BJ (cell line): ENCODE results near the gene HSD17B3. TPM values are rescaled to one million over a fixed set of nuclear protein-coding genes. Genes with fewer than 3 reads are reported as not detected.

Experiments used
- CTCF ChIA-PET: fragments of 350-600 bp; formaldehyde crosslinking; extraction: SDS; loops from one replicate; lab custom pipeline; 2021; ENCODE audit warnings: antibody characterized with exemption, inconsistent platforms; lab: Yijun Ruan, JAX
- POLR2A ChIA-PET: fragments of 300-600 bp; sonication (Branson Sonifier 250); formaldehyde crosslinking; extraction: SDS; loops from one replicate; lab custom pipeline; 2021; ENCODE audit warnings: antibody characterized with exemption; lab: Charles Lee
- DNase-seq: peaks from one replicate; pipeline ENCODE4 v3.0.0-alpha.2; 2011; ENCODE audit warnings: low read depth
- H3K27me3 ChIP-seq: 2 replicates; pipeline ENCODE4 v1.6.0; 2011; ENCODE audit warnings: low read length; ENCODE audit not compliant: control insufficient read depth, insufficient read depth
- H3K36me3 ChIP-seq: 2 replicates; pipeline ENCODE4 v1.5.1; 2011; ENCODE audit warnings: low read length; ENCODE audit not compliant: control insufficient read depth, insufficient read depth
- H3K4me3 ChIP-seq: 2 replicates; pipeline ENCODE4 v1.5.1; 2011; ENCODE audit warnings: low read depth, mild to moderate bottlenecking, control low read depth, low read length
- polyA plus RNA-seq: library from polyadenylated mRNA; depleted of rRNA; stranded (reverse); fragments of >200 nt; gene quantifications from 2 replicates; pipeline ENCODE4 v1.2.3, GENCODE V29; 2011
- TF ChIP-seq, protein P1 (sequence below): IDR thresholded peaks from 2 replicates; pipeline ENCODE4 v1.5.1; 2011; ENCODE audit warnings: low read depth, mild to moderate bottlenecking, control low read depth, inconsistent platforms, low read length, moderate library complexity; ENCODE audit not compliant: insufficient read depth

HSD17B3 gene
- polyA plus RNA-seq, 1 experiment, result not detected

DNA sequence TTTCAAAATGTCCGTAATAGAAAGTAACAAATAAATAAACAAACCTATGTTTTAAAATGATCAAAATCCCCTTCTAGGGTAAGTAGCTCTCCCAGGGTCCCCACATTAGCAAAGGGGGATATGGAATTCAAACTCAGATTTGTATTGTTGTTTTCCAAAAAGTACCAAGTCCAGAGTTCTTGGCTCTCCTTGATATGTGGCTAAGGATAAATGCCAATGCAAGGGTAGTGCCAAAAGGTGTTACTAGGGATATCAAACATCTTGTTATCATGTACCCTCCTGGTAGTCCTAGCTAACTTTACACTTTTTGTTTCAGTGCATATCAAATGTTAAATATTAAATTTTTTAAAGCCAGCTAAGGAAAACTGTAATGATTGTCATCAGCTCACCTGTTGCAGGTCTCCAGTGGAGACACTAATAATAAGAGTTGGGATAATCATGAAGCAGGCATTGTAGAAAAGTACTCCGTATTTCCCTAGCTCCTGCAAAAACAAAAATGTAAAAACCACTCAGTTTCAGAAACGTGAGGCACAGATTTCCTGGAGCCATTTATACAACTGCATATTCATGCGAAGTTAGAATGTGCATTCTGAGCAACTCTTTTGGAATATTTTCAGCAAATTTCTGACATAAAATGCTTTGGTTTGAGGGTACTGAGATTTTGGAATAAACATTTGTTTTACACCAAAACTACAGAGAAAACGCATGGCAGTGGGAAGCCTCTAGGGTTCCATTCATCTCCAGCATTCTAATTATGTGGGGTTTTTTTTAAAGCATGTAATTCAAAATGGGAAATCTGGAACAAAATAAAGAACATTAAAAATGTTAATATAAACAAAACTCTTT lies 41.8 kb upstream of the HSD17B3 start:
- POLR2A ChIA-PET, result interaction anchor here (0.5 kb wide), 1 partner anchor 35 kb away, joined by 6 read pairs; no protein-coding TSS in a partner anchor

DNA sequence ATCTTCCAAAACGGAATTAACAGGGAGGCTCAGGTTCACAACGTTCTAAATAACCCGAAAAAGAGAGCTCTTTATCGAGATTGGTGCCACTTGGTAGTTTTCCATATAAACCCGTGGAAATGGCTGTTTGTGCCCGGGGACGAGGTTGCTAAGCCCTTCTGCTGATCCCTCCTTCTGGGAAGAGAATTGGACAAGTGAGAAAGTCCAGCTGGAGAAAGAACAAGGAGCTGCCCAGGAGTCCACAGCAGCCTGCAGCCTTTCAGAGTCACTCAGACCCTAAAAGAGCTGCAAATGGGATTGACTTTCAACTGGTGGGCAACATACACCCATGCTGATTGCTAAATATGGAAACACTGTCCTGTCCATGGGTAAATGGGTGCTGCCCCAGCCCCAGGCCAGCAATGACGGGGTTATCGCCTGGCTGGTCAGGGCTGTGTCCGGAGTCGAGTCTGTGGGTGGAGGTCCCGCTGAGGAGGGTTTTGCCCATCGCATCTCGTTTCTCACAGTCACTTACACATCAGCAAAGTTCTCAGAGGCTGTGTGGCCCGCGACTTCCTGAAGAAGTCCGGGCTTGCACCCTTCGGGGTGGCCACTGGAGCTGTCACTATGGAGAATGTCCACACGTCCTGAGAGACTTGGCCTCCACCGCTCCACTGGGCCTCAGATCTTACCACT lies 40.7 kb upstream of the HSD17B3 start:
- H3K36me3 ChIP-seq, result peaks cover 2% of the 10 kb centered on the region
- TF ChIP-seq, protein P1, sequence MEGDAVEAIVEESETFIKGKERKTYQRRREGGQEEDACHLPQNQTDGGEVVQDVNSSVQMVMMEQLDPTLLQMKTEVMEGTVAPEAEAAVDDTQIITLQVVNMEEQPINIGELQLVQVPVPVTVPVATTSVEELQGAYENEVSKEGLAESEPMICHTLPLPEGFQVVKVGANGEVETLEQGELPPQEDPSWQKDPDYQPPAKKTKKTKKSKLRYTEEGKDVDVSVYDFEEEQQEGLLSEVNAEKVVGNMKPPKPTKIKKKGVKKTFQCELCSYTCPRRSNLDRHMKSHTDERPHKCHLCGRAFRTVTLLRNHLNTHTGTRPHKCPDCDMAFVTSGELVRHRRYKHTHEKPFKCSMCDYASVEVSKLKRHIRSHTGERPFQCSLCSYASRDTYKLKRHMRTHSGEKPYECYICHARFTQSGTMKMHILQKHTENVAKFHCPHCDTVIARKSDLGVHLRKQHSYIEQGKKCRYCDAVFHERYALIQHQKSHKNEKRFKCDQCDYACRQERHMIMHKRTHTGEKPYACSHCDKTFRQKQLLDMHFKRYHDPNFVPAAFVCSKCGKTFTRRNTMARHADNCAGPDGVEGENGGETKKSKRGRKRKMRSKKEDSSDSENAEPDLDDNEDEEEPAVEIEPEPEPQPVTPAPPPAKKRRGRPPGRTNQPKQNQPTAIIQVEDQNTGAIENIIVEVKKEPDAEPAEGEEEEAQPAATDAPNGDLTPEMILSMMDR, result no peak
- ChIA-PET CTCF (interaction anchor here (2.8 kb wide), 1 partner anchor 15 kb away, joined by 13 read pairs; no protein-coding TSS in a partner anchor), POLR2A (interaction anchor here (0.5 kb wide), 1 partner anchor 36 kb away, joined by 6 read pairs; no protein-coding TSS in a partner anchor)
- no peak overlapping the region for H3K4me3 ChIP-seq
- no peak for DNase-seq
- no peaks in the 10 kb centered on the region for H3K27me3 ChIP-seq

More for the DNA sequence above, 41.8 kb upstream of the HSD17B3 start:
- CTCF ChIA-PET, result interaction anchor here (0.8 to 2.8 kb wide), 3 partner anchors 16 to 323 kb away, joined by 3 to 13 read pairs (median 3); no protein-coding TSS in a partner anchor
- TF ChIP-seq, protein P1, result no peak
- H3K4me3 ChIP-seq, result no peak overlapping the region
- peaks cover 5% of the 10 kb centered on the region for H3K36me3 ChIP-seq
- H3K27me3 ChIP-seq, result no peaks in the 10 kb centered on the region
- DNase-seq, result no peak

DNA sequence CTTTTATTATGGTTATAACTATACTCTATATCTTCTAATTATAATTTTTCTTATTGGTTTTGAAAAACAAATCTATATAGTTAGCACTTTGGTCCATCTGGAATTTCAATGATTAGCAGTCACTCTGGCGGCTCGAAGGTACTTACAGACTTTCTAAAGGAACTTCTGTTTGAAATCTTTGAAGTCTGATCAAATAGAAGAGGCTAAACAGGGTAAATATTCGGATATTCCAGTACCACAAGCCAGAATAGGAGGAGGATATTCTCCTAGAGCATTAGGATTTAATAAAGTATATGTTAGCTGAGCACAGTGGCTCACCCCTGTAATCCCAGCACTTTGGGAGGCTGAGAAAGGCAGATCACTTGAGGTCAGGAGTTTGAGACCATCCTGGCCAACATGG lies 38.7 kb upstream of the HSD17B3 start:
- POLR2A ChIA-PET, result no interaction called here
- Histone ChIP-seq H3K36me3 (peaks cover 2% of the 10 kb centered on the region), H3K4me3 (no peak overlapping the region), H3K27me3 (no peaks in the 10 kb centered on the region)
- TF ChIP-seq, protein P1, result no peak
- no peak for DNase-seq
- CTCF ChIA-PET, result no interaction called here

DNA sequence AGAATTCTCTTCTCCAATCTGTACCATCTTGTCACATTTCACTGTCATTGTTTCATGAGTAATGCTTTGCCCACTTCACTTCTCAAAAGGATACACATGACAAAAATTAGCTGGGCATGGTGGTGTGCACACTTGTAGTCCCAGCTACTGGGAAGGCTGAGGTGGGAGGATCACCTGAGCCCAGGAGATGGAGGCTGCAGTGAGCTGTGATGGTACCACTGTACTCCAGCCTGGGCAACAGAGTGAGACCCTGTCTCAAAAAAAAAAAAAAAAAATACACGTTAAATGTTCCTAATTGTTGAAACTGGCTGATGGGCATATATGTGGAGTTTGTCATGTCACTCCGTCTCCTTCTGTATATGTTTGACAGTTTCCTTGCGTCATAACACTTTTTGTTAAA lies 36.3 kb upstream of the HSD17B3 start:
- DNase-seq, result no peak
- Histone ChIP-seq H3K36me3 (peaks cover 2% of the 10 kb centered on the region), H3K27me3 (no peaks in the 10 kb centered on the region), H3K4me3 (no peak overlapping the region)
- POLR2A ChIA-PET, result no interaction called here
- TF ChIP-seq, protein P1, result no peak
- CTCF ChIA-PET, result interaction anchor here (1.1 to 2.1 kb wide), 2 partner anchors 10 to 328 kb away, joined by 3 to 9 read pairs; no protein-coding TSS in a partner anchor

DNA sequence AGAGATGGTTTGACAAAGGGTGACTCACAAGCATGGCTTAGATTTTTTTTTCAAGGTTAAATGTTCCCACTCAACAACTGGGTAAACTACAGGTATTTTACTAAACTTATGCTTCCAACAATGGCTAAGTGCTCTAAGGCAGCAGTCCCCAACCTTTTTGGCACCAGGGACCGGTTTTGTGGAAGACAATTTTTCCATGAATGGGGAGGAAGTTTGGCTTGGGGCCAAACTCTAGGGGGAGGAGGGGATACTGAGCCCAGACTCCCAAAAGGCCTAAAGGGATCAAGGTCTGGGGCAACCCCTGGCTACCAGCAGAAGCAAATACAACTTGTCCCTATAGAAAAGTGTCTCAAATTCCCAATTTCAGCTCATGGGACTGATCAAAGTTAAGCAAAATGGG lies 32.0 kb upstream of the HSD17B3 start:
- CTCF ChIA-PET, result no interaction called here
- POLR2A ChIA-PET, result no interaction called here
- TF ChIP-seq, protein P1, result no peak
- no peaks in the 10 kb centered on the region for H3K36me3 ChIP-seq
- no peak overlapping the region for H3K4me3 ChIP-seq
- H3K27me3 ChIP-seq, result no peaks in the 10 kb centered on the region
- DNase-seq, result no peak
